Endodermal cell (in vitro differentiated cells): ENCODE measurements around the gene GNAQ. TPM values are rescaled to one million over a fixed set of nuclear protein-coding genes. Genes with fewer than 3 reads are reported as not detected.

Experiments used
- DNase-seq: peaks from one replicate; pipeline ENCODE4 v3.0.0-alpha.2; 2017
- H3K27ac ChIP-seq: 2 replicates; pipeline ENCODE4 v1.5.1; 2013; ENCODE audit warnings: mild to moderate bottlenecking, low read depth, low read length, moderate library complexity
- H3K27me3 ChIP-seq: 2 replicates; pipeline ENCODE4 v1.6.1; 2013; ENCODE audit warnings: mild to moderate bottlenecking, low read length, moderate library complexity; ENCODE audit not compliant: insufficient read depth, control insufficient read depth, poor library complexity, severe bottlenecking
- H3K36me3 ChIP-seq: 2 replicates; pipeline ENCODE4 v1.7.0; 2013; ENCODE audit warnings: mild to moderate bottlenecking, low read length, moderate library complexity; ENCODE audit not compliant: control insufficient read depth, insufficient read depth
- H3K4me1 ChIP-seq: one replicate; pipeline ENCODE4 v1.7.0; 2013; ENCODE audit warnings: low read length; ENCODE audit not compliant: control insufficient read depth, insufficient read depth
- H3K4me3 ChIP-seq: 2 replicates; pipeline ENCODE4 v1.5.1; 2013; ENCODE audit warnings: mild to moderate bottlenecking, low read length, moderate library complexity
- H3K9ac ChIP-seq: 2 replicates; pipeline ENCODE4 v1.6.1; 2013; ENCODE audit warnings: mild to moderate bottlenecking, low read length, moderate library complexity; ENCODE audit not compliant: poor library complexity, severe bottlenecking; ENCODE audit errors: extremely low read depth
- H3K9me3 ChIP-seq: 2 replicates; pipeline ENCODE4 v1.6.1; 2013; ENCODE audit warnings: mild to moderate bottlenecking, low read length, moderate library complexity; ENCODE audit not compliant: control insufficient read depth
- H3K27ac Mint-ChIP-seq: 2 replicates; pipeline ENCODE4 v1.8.0; 2020; ENCODE audit warnings: mixed read lengths
- H3K27me3 Mint-ChIP-seq: 2 replicates; pipeline ENCODE4 v1.8.0; 2021; ENCODE audit warnings: mild to moderate bottlenecking, mixed read lengths; ENCODE audit not compliant: insufficient read depth
- H3K36me3 Mint-ChIP-seq: 2 replicates; pipeline ENCODE4 v1.8.0; 2020; ENCODE audit warnings: low read depth, mixed read lengths
- H3K4me1 Mint-ChIP-seq: 2 replicates; pipeline ENCODE4 v1.8.0; 2020; ENCODE audit warnings: mixed read lengths
- H3K4me3 Mint-ChIP-seq: 2 replicates; pipeline ENCODE4 v1.8.0; 2020; ENCODE audit warnings: mild to moderate bottlenecking, moderate library complexity, mixed read lengths
- H3K9me3 Mint-ChIP-seq: 2 replicates; pipeline ENCODE4 v1.8.0; 2020; ENCODE audit warnings: mild to moderate bottlenecking, mixed read lengths
- CTCF ChIP-seq: fragments of 200-600 bp; sonication (generic); conservative IDR thresholded peaks from 2 replicates; pipeline ENCODE4 v1.5.0; 2021; ENCODE audit warnings: antibody characterized with exemption, mild to moderate bottlenecking
- WGBS, 2 experiments: methylation state at CpG; one replicate each; pipeline versions ENCODE4 v1.1.5 to v1.1.7; 2013; ENCODE audit warnings: missing lambda C conversion rate in 2 of 2, mixed read lengths in 1 of 2; ENCODE audit not compliant: insufficient coverage in 1 of 2, insufficient read length in 1 of 2; 5-methylcytosine and 5-hydroxymethylcytosine counted together
- total RNA-seq, 2 donors: library from RNA; stranded (reverse); fragmentation: NEBNext Ultra II Directional in 1 of 2; extraction: Animal tissue kit (Norgen Biotek cat#: 25700) in 1 of 2; gene quantifications; 2 replicates in 1 of 2; 3 replicates in 1 of 2; pipeline ENCODE4 v1.2.1, GENCODE V29; 2021

The GNAQ gene
- total RNA-seq, 2 donors from 2014 or later, result 46.0 to 57.6 TPM

GRCh38 chr9:77844415-77844814 is 187.2 kb downstream of the GNAQ start:
- H3K27ac ChIP-seq, result no peak overlapping the region
- no peak for DNase-seq
- no peak overlapping the region for H3K9ac ChIP-seq
- H3K4me3 ChIP-seq, result no peak overlapping the region
- no peaks in the 10 kb centered on the region for H3K9me3 Mint-ChIP-seq
- peaks cover 9% of the 10 kb centered on the region for H3K4me1 ChIP-seq
- H3K4me3 Mint-ChIP-seq, result no peak overlapping the region
- TF ChIP-seq CTCF, result no peak
- WGBS, 2 experiments, result 86 to 93% methylated on average over 3 to 4 of the region's 4 CpGs
- no peaks in the 10 kb centered on the region for H3K27me3 ChIP-seq
- H3K4me1 Mint-ChIP-seq, result peaks cover 33% of the 10 kb centered on the region
- no peaks in the 10 kb centered on the region for H3K36me3 ChIP-seq
- no peaks in the 10 kb centered on the region for H3K27me3 Mint-ChIP-seq
- H3K9me3 ChIP-seq, result no peaks in the 10 kb centered on the region
- H3K36me3 Mint-ChIP-seq, result no peaks in the 10 kb centered on the region
- H3K27ac Mint-ChIP-seq, result no peak overlapping the region

GRCh38 chr9:77843871-77844155 is 187.8 kb downstream of the GNAQ start:
- no peak for TF ChIP-seq CTCF
- no peak overlapping the region for H3K9ac ChIP-seq
- no peak overlapping the region for H3K27ac ChIP-seq
- no peak overlapping the region for H3K4me3 ChIP-seq
- WGBS, 2 experiments, result 83 to 96% methylated on average over 1 of the region's 1 CpG
- no peak overlapping the region for H3K27ac Mint-ChIP-seq
- no peaks in the 10 kb centered on the region for H3K9me3 ChIP-seq
- no peaks in the 10 kb centered on the region for H3K9me3 Mint-ChIP-seq
- peaks cover 33% of the 10 kb centered on the region for H3K4me1 Mint-ChIP-seq
- no peaks in the 10 kb centered on the region for H3K36me3 ChIP-seq
- DNase-seq, result no peak
- H3K4me1 ChIP-seq, result peaks cover 9% of the 10 kb centered on the region
- H3K27me3 ChIP-seq, result no peaks in the 10 kb centered on the region
- H3K36me3 Mint-ChIP-seq, result no peaks in the 10 kb centered on the region
- no peaks in the 10 kb centered on the region for H3K27me3 Mint-ChIP-seq
- H3K4me3 Mint-ChIP-seq, result no peak overlapping the region

DNA sequence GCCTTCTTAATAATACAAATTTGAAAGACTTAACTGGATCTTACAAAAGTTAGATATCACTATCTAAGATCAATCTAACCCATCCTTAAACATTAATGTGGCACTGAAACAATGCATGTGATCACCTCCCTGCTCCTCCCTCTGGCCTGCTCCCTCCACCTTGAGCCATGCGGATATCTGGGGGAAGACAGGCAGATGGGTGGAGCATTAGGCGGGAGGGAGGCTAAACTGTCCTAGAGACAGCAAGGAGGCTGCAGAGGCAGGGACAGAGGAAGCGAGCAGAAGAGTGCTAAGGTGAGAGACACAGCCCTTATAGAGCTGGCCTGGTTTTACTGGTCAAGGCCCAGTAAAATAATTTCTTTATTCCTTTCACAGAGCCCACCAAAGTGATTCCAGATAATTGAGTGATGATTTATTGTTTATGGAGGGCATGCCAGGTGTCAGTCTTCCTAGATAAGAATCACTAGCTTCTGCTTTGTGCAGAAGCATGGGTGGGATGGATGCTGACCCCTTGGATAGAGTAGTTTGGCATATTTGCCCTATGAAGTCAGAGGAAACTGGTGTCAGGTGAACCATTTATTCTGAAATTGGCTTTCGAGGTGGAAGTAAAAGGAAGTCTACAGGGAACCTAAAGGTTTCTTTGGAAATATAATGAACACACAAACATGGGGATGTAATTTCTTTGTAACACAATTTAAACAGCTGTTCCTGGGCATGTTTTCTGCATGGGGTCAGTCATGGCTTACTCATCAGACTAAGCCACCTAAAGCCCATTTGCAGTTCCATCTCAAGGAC is 188.3 kb downstream of the GNAQ start:
- no peak overlapping the region for H3K4me3 ChIP-seq
- TF ChIP-seq CTCF, result no peak
- H3K4me3 Mint-ChIP-seq, result no peak overlapping the region
- no peaks in the 10 kb centered on the region for H3K36me3 ChIP-seq
- H3K27me3 Mint-ChIP-seq, result no peaks in the 10 kb centered on the region
- H3K27ac Mint-ChIP-seq, result no peak overlapping the region
- peaks cover 33% of the 10 kb centered on the region for H3K4me1 Mint-ChIP-seq
- no peak overlapping the region for H3K27ac ChIP-seq
- H3K4me1 ChIP-seq, result peaks cover 9% of the 10 kb centered on the region
- 91 to 93% methylated on average over 4 of the region's 4 CpGs for WGBS, 2 experiments
- no peaks in the 10 kb centered on the region for H3K27me3 ChIP-seq
- H3K9me3 ChIP-seq, result no peaks in the 10 kb centered on the region
- no peak overlapping the region for H3K9ac ChIP-seq
- DNase-seq, result peak; percentile 68
- no peaks in the 10 kb centered on the region for H3K9me3 Mint-ChIP-seq
- H3K36me3 Mint-ChIP-seq, result no peaks in the 10 kb centered on the region
